A549 treated with dexamethasone at 1 μM for 4 hours (cell line): ENCODE results near the gene PTRH1. TPM values are rescaled to one million over a fixed set of nuclear protein-coding genes. Genes with fewer than 3 reads are reported as not detected.

Experiments used
- total RNA-seq: library from RNA; stranded (reverse); fragments of 200-300 nt; extraction: Qiagen RNA extraction; gene quantifications from 5 replicates; pipeline ENCODE4 v1.2.3, GENCODE V29; 2022

PTRH1 gene, protein sequence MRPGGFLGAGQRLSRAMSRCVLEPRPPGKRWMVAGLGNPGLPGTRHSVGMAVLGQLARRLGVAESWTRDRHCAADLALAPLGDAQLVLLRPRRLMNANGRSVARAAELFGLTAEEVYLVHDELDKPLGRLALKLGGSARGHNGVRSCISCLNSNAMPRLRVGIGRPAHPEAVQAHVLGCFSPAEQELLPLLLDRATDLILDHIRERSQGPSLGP
- 15.3 to 24.0 TPM (median 18.6 TPM) in 5 replicates for total RNA-seq

DNA sequence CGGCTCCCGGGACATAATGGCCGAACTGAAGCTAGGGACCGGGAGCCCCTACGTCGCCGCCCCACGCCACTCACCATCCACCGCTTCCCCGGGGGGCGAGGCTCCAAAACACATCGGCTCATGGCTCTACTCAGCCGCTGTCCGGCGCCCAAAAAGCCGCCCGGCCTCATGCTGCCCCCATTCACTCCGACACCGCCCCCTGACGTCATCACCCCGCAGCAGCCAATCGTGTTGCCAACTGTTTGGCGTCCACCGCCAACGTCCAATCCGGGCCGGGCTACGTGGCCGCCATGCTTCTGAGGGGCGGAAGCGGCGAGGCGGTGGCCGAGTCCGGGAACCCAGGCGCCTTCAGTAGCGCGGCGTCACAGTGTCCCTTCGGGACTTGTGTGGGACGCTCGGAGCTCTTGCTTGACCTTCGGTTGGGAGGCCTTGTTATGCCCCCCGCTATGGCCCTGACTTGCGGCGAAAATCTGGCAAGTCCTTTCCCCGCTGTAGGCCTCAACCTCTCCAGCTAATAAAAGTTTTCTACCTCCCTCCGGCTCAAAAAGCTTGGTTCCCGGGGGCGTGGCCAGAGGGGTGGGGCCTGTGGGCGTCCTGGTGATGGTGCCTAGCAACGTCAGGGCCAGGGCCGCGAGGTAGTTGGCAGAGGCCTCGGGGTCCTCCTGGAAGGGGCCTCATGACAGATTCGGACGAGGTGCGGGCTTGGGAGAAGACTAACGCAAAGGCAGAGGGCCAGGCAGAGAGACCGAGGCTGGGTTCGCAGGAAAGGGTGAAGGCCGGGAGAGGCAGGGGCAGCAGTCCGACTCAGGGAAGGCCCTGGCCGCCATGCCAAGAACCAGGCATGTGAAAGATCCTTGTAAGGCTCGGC is at the start of gene PTRH1, which contains the start of gene TTC16:
Gene PTRH1 (minus strand): TSS at position 194 of the 868 bp plus-strand sequence. CDS start 24 bp downstream, at position 170.
Gene TTC16 (plus strand): TSS at position 610 of the 868 bp plus-strand sequence. CDS start 67 bp downstream, at position 677.

DNA sequence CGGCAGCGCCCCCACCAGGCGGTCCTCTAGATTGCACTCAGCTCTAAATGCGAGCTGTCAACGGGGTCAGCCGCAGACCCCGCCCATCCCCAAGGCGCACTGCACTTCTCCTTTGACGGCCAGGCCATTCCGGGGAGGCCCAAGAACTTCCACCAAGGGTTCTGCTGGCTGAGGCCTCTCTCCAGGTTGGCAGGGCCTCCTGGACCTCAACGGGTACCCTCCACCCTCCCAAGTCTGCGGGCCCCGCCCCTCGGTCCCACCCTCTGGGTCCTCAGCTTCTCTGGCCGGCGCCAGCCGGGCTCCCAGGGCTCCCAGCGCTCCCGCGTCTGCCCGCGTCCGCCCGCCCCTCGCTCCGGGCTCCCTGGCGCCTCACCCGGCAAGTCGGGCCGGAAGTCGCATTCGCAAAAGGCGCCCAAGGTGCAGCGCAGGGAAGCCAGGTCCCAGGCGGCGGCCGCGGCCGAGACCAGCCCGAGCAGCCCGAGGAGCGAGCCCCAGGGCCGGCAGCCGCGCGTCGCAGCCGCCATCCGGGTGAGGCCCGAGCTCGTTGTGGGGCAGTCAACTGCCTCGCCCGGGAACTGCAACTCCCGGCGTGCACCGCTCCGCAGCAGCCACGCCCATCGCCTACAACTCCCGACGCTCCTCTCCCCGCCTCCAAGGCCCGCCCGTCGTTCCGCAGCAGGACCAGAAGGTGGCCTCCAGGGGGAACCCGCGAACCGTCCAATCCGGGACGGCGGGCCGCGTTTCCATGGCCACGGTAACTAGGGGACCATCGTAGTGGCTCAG is 19.5 kb upstream of the PTRH1 start, which contains the start of gene TOR2A:
Gene TOR2A (minus strand): TSS at position 548 of the 783 bp plus-strand sequence. CDS start 24 bp downstream, at position 524.

DNA sequence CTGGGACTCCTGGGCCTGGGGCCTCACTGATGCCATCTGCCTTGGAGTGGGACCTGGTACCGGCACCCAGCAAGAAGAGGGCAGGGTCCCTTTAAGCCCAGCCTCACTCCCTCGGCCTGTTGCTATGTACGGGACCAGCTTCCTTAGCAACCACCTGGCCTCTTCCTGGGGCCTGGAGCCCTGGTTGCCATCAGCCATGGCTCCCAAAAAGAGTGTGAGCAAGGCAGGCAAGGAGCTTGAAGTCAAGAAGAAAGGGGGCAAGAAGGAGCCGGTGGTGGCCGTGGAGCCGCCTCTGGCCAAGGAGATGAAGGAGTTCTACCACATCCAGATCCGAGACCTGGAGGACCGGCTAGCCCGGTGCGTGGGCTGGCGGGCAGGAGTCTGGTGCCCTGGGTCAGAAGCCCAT is 8.6 kb downstream of the PTRH1 start, which contains the start of gene CFAP157:
Gene CFAP157 (plus strand): TSS at position 153 of the 406 bp plus-strand sequence. CDS start 44 bp downstream, at position 197.

Other genes starting within 250 kb of the PTRH1 start
- 13.6 to 19.7 TPM (median 18.6 TPM) in 5 replicates for gene STXBP1, start 103.4 kb downstream of the PTRH1 start, total RNA-seq
- gene CFAP157, start 8.7 kb downstream of the PTRH1 start, total RNA-seq, result 0.05 to 0.11 TPM (median 0.09 TPM) in 4 of 5 replicates, not detected in the other
- gene TTC16, start 416 bp upstream of the PTRH1 start, total RNA-seq, result 0.02 to 0.07 TPM (median 0.04 TPM) in 4 of 5 replicates, not detected in the other
- gene TOR2A, start 19.6 kb upstream of the PTRH1 start, total RNA-seq, result 10.5 to 15.8 TPM (median 15.2 TPM) in 5 replicates
- 0.06 to 0.13 TPM (median 0.06 TPM) in 3 of 5 replicates, not detected in the others for gene SH2D3C, start 63.0 kb upstream of the PTRH1 start, total RNA-seq
- 42.0 to 50.0 TPM (median 43.1 TPM) in 5 replicates for gene CDK9, start 70.4 kb upstream of the PTRH1 start, total RNA-seq
- gene FPGS, start 87.2 kb upstream of the PTRH1 start, total RNA-seq, result 41.2 to 53.8 TPM (median 48.2 TPM) in 5 replicates
- 0.07 to 0.16 TPM (median 0.09 TPM) in 5 replicates for gene ENG, start 139.0 kb upstream of the PTRH1 start, total RNA-seq
- gene AK1, start 162.0 kb upstream of the PTRH1 start, total RNA-seq, result 41.1 to 85.2 TPM (median 75.6 TPM) in 5 replicates
- 19.3 to 24.9 TPM (median 21.5 TPM) in 5 replicates for gene ST6GALNAC6, start 183.9 kb upstream of the PTRH1 start, total RNA-seq
- gene ST6GALNAC4, start 201.4 kb upstream of the PTRH1 start, total RNA-seq, result 9.3 to 19.4 TPM (median 16.2 TPM) in 5 replicates
- 1.2 to 2.0 TPM (median 1.6 TPM) in 5 replicates for gene PIP5KL1, start 215.1 kb upstream of the PTRH1 start, total RNA-seq
- 35.5 to 42.3 TPM (median 41.1 TPM) in 5 replicates for gene DPM2, start 222.2 kb upstream of the PTRH1 start, total RNA-seq